Progenitor cell of endocrine pancreas (in vitro differentiated cells): ENCODE results near the gene ZNF536. TPM values are rescaled to one million over a fixed set of nuclear protein-coding genes. Genes with fewer than 3 reads are reported as not detected.
"Not testable (repeated sequence)": the region's sequence is repeated elsewhere in the genome, so short reads cannot be mapped to it uniquely, and the experiment has no call there.

Source experiments
- DNase-seq: peaks from one replicate; pipeline ENCODE4 v3.0.0; 2021; ENCODE audit warnings: low spot score; ENCODE audit not compliant: unreplicated experiment
- H3K27ac Mint-ChIP-seq: 2 replicates; pipeline ENCODE4 v1.8.0; 2021; ENCODE audit warnings: mild to moderate bottlenecking, moderate library complexity, mixed read lengths
- H3K27me3 Mint-ChIP-seq: 2 replicates; pipeline ENCODE4 v1.8.0; 2021; ENCODE audit warnings: mixed read lengths
- H3K36me3 Mint-ChIP-seq: 2 replicates; pipeline ENCODE4 v1.8.0; 2022; ENCODE audit warnings: mixed read lengths; ENCODE audit not compliant: insufficient read depth
- H3K4me1 Mint-ChIP-seq: 2 replicates; pipeline ENCODE4 v1.8.0; 2021; ENCODE audit warnings: low read depth, mixed read lengths
- H3K4me3 Mint-ChIP-seq: 2 replicates; pipeline ENCODE4 v1.8.0; 2021; ENCODE audit warnings: low read depth, mild to moderate bottlenecking, moderate library complexity, mixed read lengths
- H3K9me3 Mint-ChIP-seq: 2 replicates; pipeline ENCODE4 v1.8.0; 2021; ENCODE audit warnings: low read depth, mixed read lengths
- total RNA-seq: library from RNA; stranded (reverse); gene quantifications from 2 replicates; pipeline ENCODE4 v1.2.1, GENCODE V29; 2021
- TF ChIP-seq, protein P1 (sequence below): fragments of 200-600 bp; sonication (generic); IDR thresholded peaks from one replicate; pipeline ENCODE4 v1.5.0; 2021; ENCODE audit warnings: antibody characterized with exemption, mild to moderate bottlenecking; ENCODE audit not compliant: unreplicated experiment

ZNF536 gene
- total RNA-seq, 1 donor from 2014 or later = 2.0 TPM

DNA sequence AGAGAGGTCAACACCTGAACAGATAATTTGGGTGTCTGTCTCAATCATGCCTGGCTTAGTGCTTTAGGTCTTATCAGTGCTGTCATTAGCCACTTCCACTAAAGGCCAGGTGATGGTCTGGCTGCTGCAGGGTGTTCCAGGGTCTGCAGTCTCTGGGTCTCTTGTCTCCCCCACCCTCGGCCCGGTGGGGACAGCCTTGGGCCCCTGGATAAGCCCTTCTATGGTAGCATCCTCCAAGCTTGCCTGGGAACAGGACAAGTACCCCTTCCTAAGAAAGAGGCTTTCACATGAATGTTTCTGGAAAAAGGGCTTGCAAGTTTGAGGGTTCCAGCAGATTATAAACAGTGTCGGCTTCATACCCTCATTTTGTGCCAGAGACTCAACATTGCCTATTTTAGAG, 29.3 kb upstream of the ZNF536 start:
- TF ChIP-seq, protein P1, sequence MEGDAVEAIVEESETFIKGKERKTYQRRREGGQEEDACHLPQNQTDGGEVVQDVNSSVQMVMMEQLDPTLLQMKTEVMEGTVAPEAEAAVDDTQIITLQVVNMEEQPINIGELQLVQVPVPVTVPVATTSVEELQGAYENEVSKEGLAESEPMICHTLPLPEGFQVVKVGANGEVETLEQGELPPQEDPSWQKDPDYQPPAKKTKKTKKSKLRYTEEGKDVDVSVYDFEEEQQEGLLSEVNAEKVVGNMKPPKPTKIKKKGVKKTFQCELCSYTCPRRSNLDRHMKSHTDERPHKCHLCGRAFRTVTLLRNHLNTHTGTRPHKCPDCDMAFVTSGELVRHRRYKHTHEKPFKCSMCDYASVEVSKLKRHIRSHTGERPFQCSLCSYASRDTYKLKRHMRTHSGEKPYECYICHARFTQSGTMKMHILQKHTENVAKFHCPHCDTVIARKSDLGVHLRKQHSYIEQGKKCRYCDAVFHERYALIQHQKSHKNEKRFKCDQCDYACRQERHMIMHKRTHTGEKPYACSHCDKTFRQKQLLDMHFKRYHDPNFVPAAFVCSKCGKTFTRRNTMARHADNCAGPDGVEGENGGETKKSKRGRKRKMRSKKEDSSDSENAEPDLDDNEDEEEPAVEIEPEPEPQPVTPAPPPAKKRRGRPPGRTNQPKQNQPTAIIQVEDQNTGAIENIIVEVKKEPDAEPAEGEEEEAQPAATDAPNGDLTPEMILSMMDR = no peak
- H3K27ac Mint-ChIP-seq = no peak overlapping the region
- no peaks in the 10 kb centered on the region for H3K9me3 Mint-ChIP-seq
- H3K4me1 Mint-ChIP-seq = no peaks in the 10 kb centered on the region
- no peak overlapping the region for H3K4me3 Mint-ChIP-seq
- H3K36me3 Mint-ChIP-seq = no peaks in the 10 kb centered on the region
- DNase-seq = no peak
- H3K27me3 Mint-ChIP-seq = no peaks in the 10 kb centered on the region

- TF ChIP-seq, protein P1 = no peak
- Mint-ChIP-seq H3K27me3 (no peaks in the 10 kb centered on the region), H3K27ac (peak overlapping the region; percentile 16), H3K4me1 (no peaks in the 10 kb centered on the region), H3K9me3 (no peaks in the 10 kb centered on the region), H3K36me3 (no peaks in the 10 kb centered on the region), H3K4me3 (no peak overlapping the region)
- DNase-seq = no peak
Measured at GRCh38 chr19:30344446-30345425, 27.4 kb upstream of the ZNF536 start.

DNA sequence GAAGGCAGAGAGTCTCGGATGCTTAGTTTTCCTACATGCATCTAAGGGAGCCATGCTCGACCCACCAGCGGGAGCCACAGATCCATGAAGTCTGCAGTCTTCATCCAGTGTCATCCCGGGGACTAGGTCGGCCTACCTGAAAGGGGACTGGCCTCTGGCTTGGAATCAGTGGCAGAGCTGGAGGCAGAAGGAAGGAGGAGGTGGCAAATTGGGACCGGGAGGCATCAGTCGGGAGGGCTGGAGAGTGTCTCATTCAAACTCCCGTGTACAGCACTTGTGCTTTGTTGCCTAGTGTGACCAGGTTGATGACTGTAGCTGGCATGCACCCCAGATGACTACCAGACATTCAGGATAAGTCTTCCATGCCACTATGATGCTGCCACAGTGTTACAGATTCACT, 26.5 kb upstream of the ZNF536 start:
- Mint-ChIP-seq H3K36me3 (no peaks in the 10 kb centered on the region), H3K9me3 (no peaks in the 10 kb centered on the region), H3K4me1 (no peaks in the 10 kb centered on the region), H3K27me3 (no peaks in the 10 kb centered on the region), H3K27ac (no peak overlapping the region), H3K4me3 (no peak overlapping the region)
- no peak for DNase-seq
- TF ChIP-seq, protein P1 = no peak

GRCh38 chr19:30346468-30346867, 25.7 kb upstream of the ZNF536 start:
- not testable (repeated sequence) for H3K9me3 Mint-ChIP-seq, H3K4me3 Mint-ChIP-seq, H3K27ac Mint-ChIP-seq, H3K4me1 Mint-ChIP-seq, H3K36me3 Mint-ChIP-seq, DNase-seq, H3K27me3 Mint-ChIP-seq

- no peak for DNase-seq
- TF ChIP-seq, protein P1 = no peak
- Mint-ChIP-seq H3K27ac (no peak overlapping the region), H3K36me3 (no peaks in the 10 kb centered on the region), H3K9me3 (no peaks in the 10 kb centered on the region), H3K4me3 (no peak overlapping the region), H3K4me1 (peaks cover 10% of the 10 kb centered on the region), H3K27me3 (peaks cover 14% of the 10 kb centered on the region)
Measured at GRCh38 chr19:30349131-30349730, 23.0 kb upstream of the ZNF536 start.
